Brain microvascular endothelial cell (primary cell): ENCODE data around the gene MGAT2.
A peak's percentile ranks its signal among the peaks of the same experiment; 100 is the strongest.
"Not testable (repeated sequence)": the region's sequence is repeated elsewhere in the genome, so short reads cannot be mapped to it uniquely, and the experiment has no call there.

Source experiments
- DNase-seq: peaks from one replicate; pipeline ENCODE4 v3.0.0-alpha.2; 2020
- H3K27ac ChIP-seq: fragments of 250-450 bp; sonication (Bioruptor Pico); 2 replicates; pipeline ENCODE4 v1.5.1; 2020; ENCODE audit warnings: mild to moderate bottlenecking, moderate library complexity
- H3K27me3 ChIP-seq: fragments of 250-450 bp; sonication (Bioruptor Pico); replicated peaks from 2 replicates; pipeline ENCODE4 v1.5.1; 2020; ENCODE audit warnings: mild to moderate bottlenecking
- H3K36me3 ChIP-seq: fragments of 250-450 bp; sonication (Bioruptor Pico); replicated peaks from 2 replicates; pipeline ENCODE4 v1.5.1; 2020; ENCODE audit warnings: mild to moderate bottlenecking
- H3K4me3 ChIP-seq: 2 replicates; pipeline ENCODE4 v1.5.1; 2011; ENCODE audit warnings: low read depth, mild to moderate bottlenecking, control low read depth, low read length, moderate library complexity
- CTCF ChIP-seq: IDR thresholded peaks from 2 replicates; pipeline ENCODE4 v1.5.1; 2011; ENCODE audit warnings: low read depth, mild to moderate bottlenecking, moderate library complexity, low read length, control low read depth, inconsistent platforms; ENCODE audit errors: missing control alignments
- in situ Hi-C: cut with HindIII; loops from 2 replicates; pipeline ENCODE4 v1.10.0; 2017; ENCODE audit warnings: low sequenced_read_pairs, low pct_ligation_motif_present

Gene MGAT2

GRCh38 chr14:49654511-49654910 is 33.9 kb downstream of the MGAT2 start:
- no peaks in the 10 kb centered on the region for H3K27me3 ChIP-seq
- in situ Hi-C loops: no loop called here
- no peaks in the 10 kb centered on the region for H3K36me3 ChIP-seq
- H3K4me3 ChIP-seq: no peak overlapping the region
- H3K27ac ChIP-seq: no peak overlapping the region
- TF ChIP-seq CTCF: no peak
- DNase-seq: no peak

- H3K4me3 ChIP-seq, H3K36me3 ChIP-seq, H3K27me3 ChIP-seq, H3K27ac ChIP-seq, in situ Hi-C loops: not testable (repeated sequence)
- peak; percentile 17 for DNase-seq
Observed at GRCh38 chr14:49657500-49657899, 36.9 kb downstream of the MGAT2 start.

- H3K4me3 ChIP-seq: no peak overlapping the region
- H3K27me3 ChIP-seq: no peaks in the 10 kb centered on the region
- DNase-seq: no peak
- in situ Hi-C loops: no loop called here
- TF ChIP-seq CTCF: no peak
- no peaks in the 10 kb centered on the region for H3K36me3 ChIP-seq
- H3K27ac ChIP-seq: no peak overlapping the region
Observed at GRCh38 chr14:49659526-49660455, 39.2 kb downstream of the MGAT2 start.

- no peaks in the 10 kb centered on the region for H3K36me3 ChIP-seq
Observed at GRCh38 chr14:49670475-49670874, 49.9 kb downstream of the MGAT2 start.

More at GRCh38 chr14:49670475-49670874, 49.9 kb downstream of the MGAT2 start:
- Histone ChIP-seq H3K27me3 (no peaks in the 10 kb centered on the region), H3K4me3 (no peak overlapping the region), H3K27ac (no peak overlapping the region)
- in situ Hi-C loops: no loop called here
- DNase-seq: no peak
- TF ChIP-seq CTCF: no peak
